Measurements from ENCODE around the gene STK39.

- TF ChIP-seq POLR2AphosphoS5 (IDR thresholded peaks at IDR 0.05) (no peak), POLR2A (IDR thresholded peaks at IDR 0.05) (no peak), CTCF (IDR thresholded peaks at IDR 0.05) (no peak), EP300 (IDR thresholded peaks at IDR 0.05) (no peak)
Measured at GRCh38 chr2:167987558-167987957, 259.8 kb downstream of the STK39 start.
